ENCODE results near the gene SMPDL3B. TPM values are rescaled to one million over a fixed set of nuclear protein-coding genes. Genes with fewer than 3 reads are reported as not detected.
A peak's percentile ranks its signal among the peaks of the same experiment; 100 is the strongest.

The SMPDL3B gene
- total and polyA plus RNA-seq, 2 of the 13 experiments (the other 11 are each of a cell fraction or from before 2014, with no cell fraction given), result 0.29 to 1.3 TPM

- peak; percentile 74 for TF ChIP-seq ZNF687 (CRISPR knock-in tag; IDR thresholded peaks at IDR 0.05)
- TF ChIP-seq ZNF574 (CRISPR knock-in tag; IDR thresholded peaks at IDR 0.05), result peak; percentile 64
- no peak for TF ChIP-seq ZNF468 (CRISPR knock-in tag; IDR thresholded peaks at IDR 0.05)
- no peak for TF ChIP-seq ZBTB2 (CRISPR knock-in tag; IDR thresholded peaks at IDR 0.05; ENCODE audit: low read depth)
- TF ChIP-seq TAF15 (IDR thresholded peaks at IDR 0.05; ENCODE audit: low read depth, low read length, poor library complexity, severe bottlenecking), result no peak
- TF ChIP-seq RBFOX2 (IDR thresholded peaks at IDR 0.05; ENCODE audit: low read depth, low read length), result peak; percentile 77
- TF ChIP-seq SP4 (CRISPR knock-in tag; IDR thresholded peaks at IDR 0.05), result peak; percentile 61
- no peak for TF ChIP-seq MAFK (conservative IDR thresholded peaks at IDR 0.05 in 1 of 2, IDR thresholded peaks at IDR 0.05 in 1 of 2; ENCODE audit: low read length in 2 of 2)
- TF ChIP-seq TAF1 (CRISPR knock-in tag; IDR thresholded peaks at IDR 0.05), result no peak
- no peak for TF ChIP-seq RERE (CRISPR knock-in tag; IDR thresholded peaks at IDR 0.05; ENCODE audit: low read depth)
- peak; percentile 49; the same call in 1 of the 2 replicates for TF ChIP-seq HDAC1 (CRISPR knock-in tag; IDR thresholded peaks at IDR 0.05)
- TF ChIP-seq ZGPAT (CRISPR knock-in tag; IDR thresholded peaks at IDR 0.05), result peak; percentile 41; the same call in 1 of the 2 replicates
Observed at GRCh38 chr1:27959792-27960603, 25.2 kb downstream of the SMPDL3B start, which contains the start of gene XKR8 (continued).
